NCI-H774 (cell line): Measurements from ENCODE around the gene SSR2.
"Not testable (repeated sequence)": the region's sequence is repeated elsewhere in the genome, so short reads cannot be mapped to it uniquely, and the experiment has no call there.

Experiments used
- DNase-seq: peaks from one replicate; lab custom pipeline; 2025; lab: John Stamatoyannopoulos, UW

Gene SSR2

GRCh38 chr1:156048663-156049258, 28.0 kb upstream of the SSR2 start:
- DNase-seq, result no peak

GRCh38 chr1:156045076-156045475, 24.3 kb upstream of the SSR2 start:
- no peak for DNase-seq

- DNase-seq, result no peak
These were observed 22.1 kb upstream of the SSR2 start for GRCh38 chr1:156042828-156043227.

GRCh38 chr1:156034991-156035390, 14.2 kb upstream of the SSR2 start:
- not testable (repeated sequence) for DNase-seq

- DNase-seq, result no peak
These were observed 12.3 kb upstream of the SSR2 start for GRCh38 chr1:156033011-156033410.

- no peak for DNase-seq
These were observed 5.8 kb upstream of the SSR2 start for GRCh38 chr1:156026588-156026987.

- DNase-seq, result peak; percentile 46
These were observed 5.1 kb upstream of the SSR2 start for GRCh38 chr1:156025876-156026275.

GRCh38 chr1:156024801-156025200, 4.0 kb upstream of the SSR2 start:
- DNase-seq, result no peak

- no peak for DNase-seq
These were observed 1.2 kb upstream of the SSR2 start for GRCh38 chr1:156021954-156022353.

- no peak for DNase-seq
These were observed 310 bp upstream of the SSR2 start for GRCh38 chr1:156021093-156021428.

GRCh38 chr1:156019946-156020292, 832 bp downstream of the SSR2 start:
- no peak for DNase-seq

- DNase-seq, result no peak
These were observed 5.9 kb downstream of the SSR2 start for GRCh38 chr1:156014829-156015228.

GRCh38 chr1:156012051-156012817, 8.5 kb downstream of the SSR2 start:
- DNase-seq, result no peak

GRCh38 chr1:156009404-156009803, 11.3 kb downstream of the SSR2 start:
- no peak for DNase-seq

GRCh38 chr1:156006666-156007376, 13.9 kb downstream of the SSR2 start:
- no peak for DNase-seq

GRCh38 chr1:156004843-156005584, 15.7 kb downstream of the SSR2 start:
- no peak for DNase-seq

- no peak for DNase-seq
These were observed 16.9 kb downstream of the SSR2 start for GRCh38 chr1:156003923-156004188.

- DNase-seq, result no peak
These were observed 18.4 kb downstream of the SSR2 start for GRCh38 chr1:156002188-156002911.

GRCh38 chr1:156001662-156002171, 19.0 kb downstream of the SSR2 start:
- DNase-seq, result no peak

GRCh38 chr1:156001021-156001661, 19.6 kb downstream of the SSR2 start:
- DNase-seq, result no peak

- no peak for DNase-seq
These were observed 20.8 kb downstream of the SSR2 start for GRCh38 chr1:155999964-156000363.

- no peak for DNase-seq
These were observed 24.6 kb downstream of the SSR2 start for GRCh38 chr1:155996166-155996565.
